HG03571 (cell line): ENCODE data around the gene PKHD1.

ENCODE experiments used
- ATAC-seq: cut with Tn5 transposase; IDR thresholded peaks from one replicate; pipeline ENCODE4 v1.9.1; 2021; ENCODE audit not compliant: unreplicated experiment

Gene PKHD1

DNA sequence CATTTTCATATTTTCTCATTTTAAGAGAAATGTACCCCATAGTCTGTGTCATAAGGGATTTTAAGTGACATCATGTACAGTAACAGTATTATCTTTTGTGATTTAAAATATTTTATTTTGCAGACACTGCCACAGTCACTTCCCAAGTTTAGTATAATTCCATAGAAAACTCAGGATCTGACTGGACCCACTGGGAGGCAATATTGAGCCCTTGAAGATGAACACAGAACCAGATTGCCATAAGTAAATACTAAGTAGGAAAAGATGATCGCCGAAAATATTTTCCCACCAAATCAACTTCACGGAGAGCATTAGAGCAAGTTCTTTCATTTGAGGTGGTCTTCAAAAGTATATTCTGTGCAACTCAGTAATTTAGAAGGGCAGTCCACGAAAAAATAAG, 17.6 kb upstream of the PKHD1 start:
- ATAC-seq = no peak

DNA sequence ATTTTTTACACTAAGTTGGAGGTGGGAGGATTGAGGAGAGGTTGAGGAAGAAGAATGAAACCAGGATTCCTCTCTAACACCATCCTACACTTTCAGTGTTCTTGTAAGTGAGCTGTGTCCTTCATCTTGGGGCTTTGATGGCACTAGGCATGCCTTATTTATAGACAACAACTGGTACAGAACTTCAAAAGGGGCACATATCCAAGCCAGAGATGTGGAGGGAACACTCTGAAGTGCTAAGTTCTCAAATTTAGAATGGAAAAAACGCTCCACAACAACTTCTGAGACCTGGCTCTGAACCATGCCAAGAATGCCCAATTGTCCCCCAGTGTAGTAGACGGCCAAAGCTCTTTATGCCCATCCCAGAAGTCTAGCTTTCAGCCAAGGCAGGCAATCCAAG, 16.2 kb upstream of the PKHD1 start:
- no peak for ATAC-seq

DNA sequence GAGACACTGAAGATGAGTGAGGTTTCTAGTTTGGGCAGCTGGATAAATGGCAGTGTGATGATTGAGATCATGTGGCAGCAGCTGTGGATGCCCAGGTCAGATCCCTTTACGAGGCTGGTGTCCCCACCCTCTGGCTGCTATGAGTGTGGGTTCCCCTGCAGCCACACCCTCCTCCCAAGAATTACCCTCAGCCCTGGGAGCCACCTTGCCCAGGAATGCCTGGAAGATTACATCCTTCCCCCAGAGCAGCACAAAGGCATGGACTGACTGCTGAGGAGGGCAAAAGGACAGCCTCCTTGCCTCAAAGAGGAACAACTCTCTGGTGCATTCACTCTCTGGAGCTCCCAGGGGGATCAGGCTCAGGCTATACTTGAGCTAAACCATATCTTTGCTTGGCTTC, 15.0 kb upstream of the PKHD1 start:
- no peak for ATAC-seq

DNA sequence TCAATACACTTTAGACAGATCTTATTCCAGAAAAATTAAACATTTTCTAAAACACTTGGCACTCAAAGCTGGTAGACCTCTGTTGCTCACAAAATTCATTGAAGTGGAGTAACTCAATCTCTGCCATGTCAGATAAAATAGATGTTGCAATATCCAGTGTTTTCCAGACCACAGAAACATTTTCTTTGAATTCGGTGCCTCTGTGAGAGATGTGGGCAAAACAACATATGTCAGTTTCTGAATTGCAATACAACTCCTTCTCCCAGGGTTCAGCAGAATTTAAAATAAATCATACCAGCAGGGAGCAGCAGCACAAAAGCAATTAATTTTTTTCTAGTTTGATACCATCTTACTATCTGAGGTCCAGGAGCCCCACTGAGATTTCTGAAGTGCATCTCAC, 11.3 kb upstream of the PKHD1 start:
- no peak for ATAC-seq

DNA sequence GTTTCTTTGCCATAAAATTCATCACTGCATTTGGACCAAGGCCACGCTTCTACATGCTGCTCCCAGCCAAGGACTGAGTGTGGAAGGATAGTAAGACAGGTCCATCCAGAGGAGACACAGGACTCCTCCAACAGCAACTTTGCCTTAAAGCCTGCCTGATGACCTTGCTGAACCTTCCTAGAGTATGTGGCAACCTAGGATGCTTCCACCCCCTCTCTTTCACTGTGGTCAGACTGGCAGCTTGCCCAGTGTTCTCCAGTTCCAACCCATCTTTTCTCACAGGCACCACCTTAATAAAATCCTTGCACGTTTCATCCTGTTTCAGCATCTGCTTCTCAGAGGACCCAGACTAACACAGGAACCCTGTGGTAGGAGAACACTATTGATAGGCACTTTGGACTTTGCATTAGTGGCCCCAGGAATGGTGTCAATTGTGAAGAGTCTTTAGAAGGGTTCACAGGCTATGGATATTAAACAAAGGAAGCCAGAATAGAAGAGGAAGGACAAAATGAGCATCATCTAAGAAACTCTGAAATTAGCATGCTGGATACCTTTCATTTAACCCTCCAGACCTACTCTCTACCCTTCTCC, 2.4 kb upstream of the PKHD1 start:
- no peak for ATAC-seq

DNA sequence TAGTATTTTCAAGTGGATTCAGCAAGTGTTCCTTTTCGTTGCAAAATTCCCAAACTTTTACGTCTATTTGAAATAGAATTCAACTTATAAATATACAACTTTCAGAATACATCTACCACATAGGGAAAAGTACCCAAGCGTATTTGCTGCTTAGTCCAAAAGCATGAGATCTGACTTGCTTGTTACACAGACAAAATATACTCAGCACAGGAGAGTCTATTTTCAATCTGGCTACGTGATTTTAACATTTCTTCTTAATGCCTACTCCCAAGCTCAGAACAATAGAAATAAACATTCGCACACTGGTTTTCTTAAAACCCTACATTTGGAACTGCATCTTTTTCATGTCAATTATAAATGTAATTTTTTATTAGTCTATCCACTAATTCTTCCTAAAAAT, 672 bp downstream of the PKHD1 start:
- ATAC-seq = no peak

DNA sequence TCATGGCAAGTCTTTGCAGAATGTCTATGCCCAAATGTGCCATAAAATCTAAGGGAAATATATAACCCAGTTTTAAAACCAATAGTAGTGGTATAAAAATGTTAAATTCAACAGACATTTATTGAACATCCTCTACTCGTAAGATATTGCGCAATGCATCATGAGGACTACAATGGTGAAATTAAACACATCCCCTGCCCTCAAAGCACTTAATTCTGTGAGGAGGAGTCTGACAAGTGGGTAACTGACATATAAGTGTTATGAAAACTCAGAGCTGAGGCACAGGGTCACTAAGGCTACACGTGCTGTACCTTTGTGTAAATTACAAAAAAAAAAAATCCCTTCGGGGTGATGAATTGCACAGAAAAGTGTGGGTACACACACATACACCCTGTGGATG, 6.2 kb downstream of the PKHD1 start:
- no peak for ATAC-seq

DNA sequence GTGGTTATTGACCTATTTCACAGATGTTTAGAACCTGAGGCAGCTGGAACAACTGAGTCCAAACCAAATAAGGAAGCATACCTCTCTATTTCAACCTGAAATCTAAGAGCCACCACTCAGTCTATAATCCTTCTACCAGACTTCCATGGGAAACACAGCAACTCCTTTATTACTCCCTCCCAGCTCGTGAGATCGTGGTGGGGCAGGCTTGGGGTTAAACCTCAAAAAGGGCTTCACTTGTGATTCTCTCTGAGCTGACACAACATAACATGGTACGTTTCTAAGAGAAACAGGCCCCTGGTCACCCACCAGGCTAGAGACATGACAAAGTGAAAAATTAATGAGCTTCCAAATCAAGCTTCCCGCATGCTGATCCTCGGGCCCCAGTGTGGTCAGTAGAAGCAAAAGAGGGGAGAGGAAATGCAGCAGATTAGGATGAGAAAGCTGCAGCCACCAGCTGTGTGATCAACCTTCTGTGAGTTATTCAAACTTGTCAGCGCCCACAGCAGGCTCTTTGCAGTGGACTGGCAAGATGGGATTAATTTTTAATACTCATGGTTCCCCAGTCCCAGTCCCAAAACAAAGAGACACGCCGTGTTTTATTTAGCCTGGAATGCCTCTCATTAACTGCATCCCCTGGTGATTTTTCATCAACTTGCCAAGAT, 9.3 kb downstream of the PKHD1 start:
- no peak for ATAC-seq

DNA sequence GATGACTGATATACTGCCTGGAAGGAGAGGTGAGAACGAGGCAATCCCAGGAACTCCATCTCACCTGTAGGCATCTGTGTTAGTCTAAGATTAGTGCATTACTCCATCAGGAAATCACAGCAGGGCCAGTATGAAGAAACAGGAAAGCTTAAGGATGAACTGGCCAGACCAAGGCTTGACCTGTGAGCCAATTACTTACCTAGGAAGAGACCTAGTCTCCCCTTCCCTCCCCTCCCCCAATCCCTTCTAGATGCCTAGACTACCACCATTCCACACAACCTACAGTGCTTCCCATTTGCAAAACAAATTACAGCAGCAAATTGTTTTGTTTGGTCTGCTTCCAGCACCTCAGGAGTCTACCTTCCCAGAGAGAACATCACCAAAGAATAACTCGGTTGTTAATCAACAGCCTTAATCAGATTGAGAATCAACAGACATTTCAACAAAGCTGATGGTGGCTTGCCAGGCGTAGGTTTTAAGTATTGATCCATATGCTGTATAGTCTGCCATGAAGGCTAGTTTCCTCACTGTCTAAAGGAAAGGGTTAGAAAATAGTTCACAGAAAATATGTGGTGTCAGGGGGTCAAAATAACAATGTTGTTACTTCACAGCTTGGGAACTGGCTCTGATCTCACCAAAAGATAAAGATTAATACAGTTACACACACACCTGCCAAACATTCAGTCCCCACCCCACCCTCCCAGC, 10.1 kb downstream of the PKHD1 start:
- ATAC-seq = no peak

DNA sequence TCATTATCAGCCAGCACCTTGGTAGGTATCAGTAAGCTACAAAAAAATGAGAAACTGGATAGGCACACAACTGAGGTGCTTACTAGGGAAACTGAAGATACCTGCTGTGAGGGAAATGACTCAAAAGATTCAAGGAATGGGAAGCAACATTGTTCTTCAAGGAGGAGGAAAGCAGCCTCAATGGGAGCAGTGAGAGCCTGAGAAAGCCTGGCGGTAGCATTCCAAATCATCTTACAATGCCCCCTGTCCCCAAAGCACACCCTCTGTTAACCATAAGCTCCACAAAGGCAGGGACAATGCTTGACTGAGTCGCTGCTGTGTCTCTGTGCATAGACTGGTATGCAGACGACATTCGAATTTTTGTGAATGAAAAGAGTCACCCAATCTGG, 10.6 kb downstream of the PKHD1 start:
- no peak for ATAC-seq

DNA sequence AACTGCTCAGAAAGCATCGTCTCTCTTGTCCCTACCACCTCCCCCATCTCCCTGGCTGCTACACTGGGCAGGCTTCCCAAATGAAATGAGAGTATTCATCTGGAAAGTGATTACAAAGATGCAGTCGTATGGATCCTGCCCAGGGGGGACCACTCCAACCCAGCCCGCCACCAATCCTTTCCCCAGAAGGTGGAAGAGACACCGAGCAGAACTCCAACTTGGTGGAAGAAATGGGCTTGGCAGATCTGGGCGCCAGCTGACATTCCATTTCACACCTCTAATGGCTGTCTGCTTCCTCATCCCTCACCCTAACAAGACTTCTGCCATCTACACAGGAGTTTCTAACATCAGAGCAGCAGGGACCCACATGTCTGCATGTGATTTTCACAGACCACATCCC, 12.7 kb downstream of the PKHD1 start:
- ATAC-seq = no peak

DNA sequence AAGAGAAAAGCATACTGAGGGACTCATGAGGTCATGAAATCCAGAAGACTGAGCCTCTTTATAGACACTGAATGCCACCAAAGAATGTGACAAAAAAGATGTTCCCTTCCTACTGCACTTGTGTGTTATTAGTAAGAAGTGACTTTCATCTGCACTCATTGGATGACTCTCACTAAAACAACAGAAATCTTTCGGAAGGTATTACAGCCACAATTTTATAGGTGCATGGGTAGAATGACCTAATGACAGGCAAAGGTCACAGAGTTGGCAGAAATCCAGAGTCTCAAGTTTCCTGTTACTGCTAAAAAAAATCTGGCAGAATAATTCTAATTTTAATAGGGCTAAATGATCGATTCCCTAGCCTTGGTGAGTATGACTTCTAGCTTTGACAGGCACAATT, 13.3 kb downstream of the PKHD1 start:
- no peak for ATAC-seq

DNA sequence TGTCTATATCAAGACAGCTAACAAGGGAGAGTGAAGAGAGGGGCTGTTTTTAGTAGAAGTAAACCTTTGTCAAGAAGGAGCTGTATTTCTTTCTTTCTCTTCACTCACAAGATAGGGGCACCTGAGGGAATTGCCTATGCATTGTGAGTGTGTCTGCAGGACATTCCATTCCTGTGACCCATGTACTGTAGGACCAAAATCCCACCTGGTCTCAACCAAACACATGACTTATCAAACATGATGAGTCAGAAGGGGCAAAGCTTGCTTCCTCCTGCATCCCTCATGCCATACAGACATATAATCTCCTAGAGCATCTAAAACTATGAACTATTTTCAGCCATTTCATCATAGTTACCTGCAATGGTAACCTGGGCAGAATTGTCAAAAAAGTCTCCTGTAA, 21.8 kb downstream of the PKHD1 start:
- no peak for ATAC-seq

DNA sequence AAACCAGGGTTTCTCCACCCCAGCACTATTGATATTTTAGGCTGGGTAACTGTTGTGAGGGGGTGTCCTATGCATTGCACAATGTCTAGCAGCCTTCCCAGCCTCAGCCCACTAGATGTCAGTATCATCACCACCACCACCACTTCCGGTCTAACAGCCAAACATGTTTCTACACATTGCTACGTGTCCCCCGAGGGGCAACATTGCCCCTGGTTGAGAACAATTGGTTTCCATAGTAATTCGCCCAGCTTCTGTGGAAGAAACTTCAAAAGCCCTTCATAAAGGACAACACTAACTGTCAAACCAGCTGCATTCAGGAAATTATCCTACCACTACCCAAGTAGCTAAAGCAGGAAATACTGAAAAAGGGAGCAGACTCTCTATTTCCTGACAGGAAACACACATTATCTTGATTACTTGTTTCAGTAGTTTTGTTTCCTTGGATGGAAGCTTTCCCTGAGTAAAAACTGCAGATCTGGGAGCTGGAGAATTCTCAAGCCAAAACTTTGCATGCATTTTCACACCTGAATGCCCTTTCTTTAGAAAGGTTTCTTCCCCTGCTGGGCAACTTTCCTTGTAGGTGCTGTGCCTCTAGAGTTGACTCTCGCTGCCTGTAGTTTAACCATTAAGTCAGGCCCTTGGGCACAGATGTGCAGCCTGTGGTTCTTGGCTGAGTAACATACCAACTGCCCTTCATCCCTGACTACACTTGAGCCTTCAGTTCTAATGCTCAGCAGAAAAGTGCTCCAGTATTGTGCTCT, 23.6 kb downstream of the PKHD1 start:
- peak; percentile 99 for ATAC-seq

DNA sequence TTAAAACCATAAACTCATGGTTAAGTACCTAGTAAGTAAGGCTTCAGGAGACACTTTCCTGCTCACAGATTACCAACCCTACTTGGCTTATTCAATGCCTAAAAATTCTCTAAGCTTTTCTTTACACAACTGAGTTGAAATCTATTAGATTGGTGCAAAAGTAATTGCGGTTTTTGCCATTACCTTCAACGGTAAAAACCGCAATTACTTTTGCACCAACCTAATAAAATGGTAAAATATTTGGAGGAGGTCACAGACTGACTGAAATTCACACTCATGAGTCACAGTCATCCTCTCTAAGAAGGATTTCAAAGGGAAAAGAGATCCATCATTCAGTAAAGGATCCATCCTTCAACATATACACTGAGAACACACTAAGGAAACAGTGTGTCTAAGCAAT, 25.9 kb downstream of the PKHD1 start:
- ATAC-seq = no peak

DNA sequence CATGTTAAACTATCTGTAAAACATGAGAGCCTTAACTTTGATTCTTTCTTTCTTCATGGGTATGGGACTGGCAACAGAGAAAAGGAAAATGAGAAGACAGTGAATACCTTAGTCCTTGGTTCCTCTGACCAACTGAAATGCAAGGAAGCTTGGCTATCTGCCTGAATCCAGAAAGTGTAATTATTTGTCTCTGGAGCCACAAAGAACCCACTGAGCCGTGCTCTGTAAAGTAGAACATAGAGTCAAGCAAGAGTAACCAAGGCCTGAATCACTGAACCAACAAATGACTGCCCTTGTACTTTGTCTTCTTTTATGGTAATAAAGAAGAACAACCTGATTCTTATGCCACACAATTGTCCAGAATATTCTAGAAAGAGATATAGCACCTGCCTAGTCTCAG, 27.6 kb downstream of the PKHD1 start:
- ATAC-seq = no peak

DNA sequence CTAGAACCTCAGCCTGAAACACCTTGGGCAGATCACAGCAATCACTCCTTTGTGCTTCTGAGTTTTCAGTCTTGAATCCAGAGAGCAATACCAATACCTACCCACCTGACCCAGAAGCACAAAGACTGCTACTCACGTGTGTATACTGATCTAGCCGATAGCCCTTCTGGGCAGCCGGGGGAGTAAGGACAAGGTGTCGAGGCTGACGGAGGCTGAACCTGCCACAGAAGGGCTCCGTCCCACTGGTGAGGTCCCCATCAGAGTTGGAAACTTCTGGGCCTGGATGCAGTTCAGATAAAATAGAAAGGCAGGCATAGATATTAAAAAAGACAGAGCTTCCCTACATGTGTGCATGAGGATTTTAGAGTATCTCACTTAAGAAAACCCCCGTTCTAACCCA, 32.0 kb downstream of the PKHD1 start:
- ATAC-seq = no peak

DNA sequence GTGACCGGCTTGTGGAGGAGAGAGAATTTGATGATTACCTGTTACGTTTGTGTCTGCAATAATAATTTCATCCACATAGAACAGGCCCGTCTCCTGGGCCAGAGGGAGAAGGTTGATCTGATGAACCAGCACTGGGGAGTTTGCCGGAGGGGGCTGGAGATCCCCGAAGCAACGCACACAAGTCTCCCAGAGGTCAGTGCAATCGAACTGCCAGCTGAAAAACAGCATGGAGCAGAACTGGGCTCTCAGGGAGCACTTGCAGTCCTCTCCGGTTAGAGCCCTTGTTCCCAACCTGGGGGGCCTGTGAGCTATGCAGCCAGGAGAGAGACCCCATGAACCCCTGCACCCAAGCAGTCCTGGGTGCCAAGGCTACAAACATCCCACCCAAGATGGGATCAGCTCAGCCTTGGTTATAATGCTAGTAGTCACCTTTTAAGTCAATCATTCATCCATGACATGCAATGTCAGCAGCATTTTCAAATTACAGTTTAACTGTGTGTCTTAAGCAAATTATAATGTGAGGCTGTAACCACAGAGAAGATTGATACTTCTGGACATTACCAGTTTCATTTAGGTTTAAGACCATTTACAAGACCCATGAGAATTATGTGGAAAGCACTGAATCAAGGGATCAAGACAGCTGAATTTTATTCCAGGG, 34.2 kb downstream of the PKHD1 start:
- no peak for ATAC-seq

DNA sequence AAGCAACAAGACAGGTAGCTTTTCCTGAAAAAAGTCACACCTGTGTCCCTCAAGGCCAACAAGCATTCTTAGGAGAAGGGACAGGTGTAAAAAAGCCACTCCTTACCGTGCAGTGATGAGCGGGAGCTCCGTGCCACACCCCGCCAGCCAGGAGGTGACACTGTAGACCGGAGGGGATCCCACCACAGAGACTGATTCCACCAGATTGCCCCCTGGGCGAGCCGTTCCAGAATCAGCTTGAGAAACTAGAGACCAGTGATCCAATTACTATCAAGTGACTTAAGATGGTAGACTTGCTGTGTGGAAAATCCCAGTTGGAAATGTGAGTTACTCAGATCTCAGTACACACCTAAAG, 37.4 kb downstream of the PKHD1 start:
- ATAC-seq = no peak

DNA sequence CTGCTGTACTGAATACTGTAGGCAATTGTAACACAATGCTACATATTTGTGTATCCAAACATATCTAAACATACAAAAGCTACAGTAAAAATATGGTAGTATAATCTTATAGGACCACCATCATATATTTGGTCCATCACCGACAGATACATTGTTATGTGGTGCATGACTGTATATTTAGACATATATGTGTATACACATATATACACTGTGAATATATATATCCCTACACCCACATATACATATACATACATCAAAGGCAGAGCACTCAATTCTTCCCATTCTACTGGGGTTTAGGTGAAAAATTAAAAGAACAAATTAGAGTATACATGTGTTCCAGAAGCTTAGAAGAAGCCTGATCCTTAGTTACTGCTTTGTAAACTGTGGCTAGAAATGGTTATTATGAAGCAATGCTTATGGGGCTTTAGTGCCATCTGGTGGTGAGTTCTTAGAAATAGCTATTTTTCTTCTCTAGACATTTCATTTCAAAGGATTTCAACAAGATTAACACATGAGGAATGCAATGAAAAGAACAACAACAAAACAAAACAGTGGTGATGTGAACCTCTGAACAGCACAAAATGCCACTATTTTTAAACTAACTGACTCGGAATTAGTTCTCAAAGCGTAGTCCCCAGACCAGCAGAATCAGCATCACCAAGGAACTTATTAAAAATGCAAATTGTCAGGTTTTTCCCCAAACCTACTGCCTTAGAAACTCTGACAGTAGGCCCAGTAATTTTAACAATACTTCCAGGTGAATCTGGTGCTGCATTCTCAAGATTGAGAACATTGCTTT, 38.0 kb downstream of the PKHD1 start:
- ATAC-seq = no peak

DNA sequence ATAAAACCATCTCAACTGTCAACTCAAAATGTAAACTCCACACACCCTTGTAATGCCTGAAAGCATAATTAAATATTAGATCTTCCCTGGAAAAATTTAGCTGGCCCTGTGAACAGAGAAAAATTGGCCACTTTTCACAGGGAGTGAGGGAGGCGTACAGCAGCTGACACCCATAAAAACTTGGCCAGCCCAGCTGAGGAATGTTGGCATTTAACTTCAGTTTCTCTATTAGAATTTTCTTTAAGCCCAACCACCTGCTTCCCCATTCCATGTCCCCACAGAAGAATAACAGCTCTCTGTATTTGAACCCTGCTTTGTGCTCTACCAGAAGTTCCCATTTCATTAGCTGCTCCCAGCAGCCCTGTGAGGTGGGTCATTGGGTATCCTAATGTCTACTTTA, 41.0 kb downstream of the PKHD1 start:
- ATAC-seq = no peak
